ENCODE measurements around the gene TUBAL3. TPM values are rescaled to one million over a fixed set of nuclear protein-coding genes. Genes with fewer than 3 reads are reported as not detected.
"Not testable (repeated sequence)": the region's sequence is repeated elsewhere in the genome, so short reads cannot be mapped to it uniquely, and the experiment has no call there.

TUBAL3 gene
- total RNA-seq, 1 experiment from 2014 or later = 0.52 TPM

GRCh38 chr10:5412277-5412941 lies 7.8 kb upstream of the TUBAL3 start, which contains the start of gene NET1:
Gene NET1 (plus strand): TSS chr10:5412557. CDS start chr10:5412693, 136 bp downstream.
- H3F3A ChIP-seq (ENCODE audit: insufficient read depth, low read depth) = no peaks in the 10 kb centered on the region; the same call in 1 of the 2 replicates
- intact Hi-C loops (cut with micrococcal nuclease; ENCODE audit: unreplicated experiment) = no loop called here
- H3K4me2 ChIP-seq = peak within 1 kb of the TSS; percentile 98
- DNase-seq = peak; percentile 70 to 93
- peak within 1 kb of the TSS; percentile 81 for H3K4me3 ChIP-seq
- no TSS peak for BruUV-seq (replicated peaks)
- peaks cover 45% of the 10 kb centered on the region for H3K79me2 ChIP-seq (ENCODE audit: low read depth)
- TF ChIP-seq CTCF (conservative IDR thresholded peaks at IDR 0.05) (no peak), EZH2 (IDR thresholded peaks at IDR 0.05; ENCODE audit: low read depth) (no peak)
- peaks cover 18% of the 10 kb centered on the region for H3K4me1 ChIP-seq (replicated peaks; ENCODE audit: insufficient read depth)
- H2AFZ ChIP-seq = peak within 1 kb of the TSS; percentile 77
- no peaks in the 10 kb centered on the region for H3K27me3 ChIP-seq (ENCODE audit: insufficient read depth, low read depth)
- H4K20me1 ChIP-seq (ENCODE audit: insufficient read depth) = no peaks in the 10 kb centered on the region
- peaks cover 6% of the 10 kb centered on the region; the same call in 1 of the 2 replicates for H3K9me3 ChIP-seq (ENCODE audit: insufficient read depth, low read depth)
- 0 out of 2 replicates have a peak, but pooled peaks cover 7% of the 10 kb centered on the region for H3K36me3 ChIP-seq (ENCODE audit: low read depth)
- ChIA-PET POLR2A (ENCODE audit: unreplicated experiment) (interaction anchor here (0.6 kb wide), 1 partner anchor 120 kb away, joined by 3 read pairs; no protein-coding TSS in a partner anchor), CTCF (no interaction called here)
- no peaks in the 10 kb centered on the region for H3K9me2 ChIP-seq (ENCODE audit: insufficient read depth)
- peak within 1 kb of the TSS; percentile 81 for H3K27ac ChIP-seq

GRCh38 chr10:5411941-5412276 lies 7.3 kb upstream of the TUBAL3 start:
- Histone ChIP-seq H3K9me2 (ENCODE audit: insufficient read depth) (no peaks in the 10 kb centered on the region), H3K79me2 (ENCODE audit: low read depth) (peaks cover 40% of the 10 kb centered on the region), H3K4me3 (peak overlapping the region; percentile 81; the same call in 1 of the 2 replicates), H3K4me1 (replicated peaks; ENCODE audit: insufficient read depth) (peaks cover 18% of the 10 kb centered on the region), H3K27ac (no peak overlapping the region), H3K9me3 (ENCODE audit: insufficient read depth, low read depth) (peaks cover 9% of the 10 kb centered on the region; the same call in 1 of the 2 replicates), H3K27me3 (ENCODE audit: insufficient read depth, low read depth) (no peaks in the 10 kb centered on the region), H3K4me2 (peak overlapping the region; percentile 77), H4K20me1 (ENCODE audit: insufficient read depth) (no peaks in the 10 kb centered on the region), H3F3A (ENCODE audit: insufficient read depth, low read depth) (no peaks in the 10 kb centered on the region; the same call in 1 of the 2 replicates), H3K36me3 (ENCODE audit: low read depth) (0 out of 2 replicates have a peak, but pooled peaks cover 6% of the 10 kb centered on the region), H2AFZ (peak overlapping the region; percentile 46; the same call in 1 of the 2 replicates)
- intact Hi-C loops (cut with micrococcal nuclease; ENCODE audit: unreplicated experiment) = no loop called here
- no peak for DNase-seq
- BruUV-seq (replicated peaks) = no TSS peak
- ChIA-PET POLR2A (ENCODE audit: unreplicated experiment) (no interaction called here), CTCF (no interaction called here)
- no peak for TF ChIP-seq CTCF (conservative IDR thresholded peaks at IDR 0.05)
- no peak for TF ChIP-seq EZH2 (IDR thresholded peaks at IDR 0.05; ENCODE audit: low read depth)

GRCh38 chr10:5410787-5411186 lies 6.2 kb upstream of the TUBAL3 start:
- H3K4me1 ChIP-seq (replicated peaks; ENCODE audit: insufficient read depth) = peaks cover 18% of the 10 kb centered on the region
- H3K27ac ChIP-seq; H3K4me2 ChIP-seq; BruUV-seq (replicated peaks); intact Hi-C loops (cut with micrococcal nuclease; ENCODE audit: unreplicated experiment); H3K4me3 ChIP-seq; DNase-seq; POLR2A ChIA-PET (ENCODE audit: unreplicated experiment); H3F3A ChIP-seq (ENCODE audit: insufficient read depth, low read depth); H3K36me3 ChIP-seq (ENCODE audit: low read depth); H3K9me3 ChIP-seq (ENCODE audit: insufficient read depth, low read depth); H3K27me3 ChIP-seq (ENCODE audit: insufficient read depth, low read depth); H4K20me1 ChIP-seq (ENCODE audit: insufficient read depth); H3K9me2 ChIP-seq (ENCODE audit: insufficient read depth); H2AFZ ChIP-seq; CTCF ChIA-PET: not testable (repeated sequence)
- peaks cover 29% of the 10 kb centered on the region for H3K79me2 ChIP-seq (ENCODE audit: low read depth)
